ENCODE measurements around the gene PATJ. TPM values are rescaled to one million over a fixed set of nuclear protein-coding genes. Genes with fewer than 3 reads are reported as not detected.

Gene PATJ
- total and polyA plus RNA-seq, 2 experiments from 2014 or later: 35.3 to 68.4 TPM

- Mint-ChIP-seq H3K4me1 (peaks cover 49% of the 10 kb centered on the region), H3K36me3 (ENCODE audit: low read depth) (no peaks in the 10 kb centered on the region), H3K4me3 (no peak overlapping the region), H3K27ac (no peak overlapping the region), H3K9me3 (no peaks in the 10 kb centered on the region), H3K27me3 (ENCODE audit: insufficient read depth, low read depth, poor library complexity) (peaks cover 2% of the 10 kb centered on the region)
- Histone ChIP-seq H4K20me1 (replicated peaks; ENCODE audit: insufficient read depth) (no peaks in the 10 kb centered on the region), H3K4me2 (no peak overlapping the region), H3K27ac (ENCODE audit: low read depth) (no peak overlapping the region), H3F3A (replicated peaks; ENCODE audit: low read depth) (no peaks in the 10 kb centered on the region), H3K27me3 (ENCODE audit: insufficient read depth) (no peaks in the 10 kb centered on the region), H2AFZ (no peak overlapping the region), H3K36me3 (ENCODE audit: insufficient read depth) (no peaks in the 10 kb centered on the region), H3K9me2 (ENCODE audit: insufficient read depth) (no peaks in the 10 kb centered on the region), H3K4me3 (no peak overlapping the region), H3K4me1 (ENCODE audit: insufficient read depth) (peaks cover 29% of the 10 kb centered on the region), H3K79me2 (replicated peaks; ENCODE audit: insufficient read depth) (no peaks in the 10 kb centered on the region)
- no peak for TF ChIP-seq EZH2 (IDR thresholded peaks at IDR 0.05; ENCODE audit: low read depth, unreplicated experiment)
- no peak for DNase-seq (ENCODE audit: low spot score)
- no peak for ATAC-seq
Observed at GRCh38 chr1:62034790-62035189, 292.5 kb downstream of the PATJ start.

- Mint-ChIP-seq H3K27me3 (ENCODE audit: insufficient read depth, low read depth, poor library complexity) (peaks cover 2% of the 10 kb centered on the region), H3K9me3 (no peaks in the 10 kb centered on the region), H3K27ac (no peak overlapping the region), H3K4me1 (peaks cover 57% of the 10 kb centered on the region), H3K4me3 (no peak overlapping the region), H3K36me3 (ENCODE audit: low read depth) (no peaks in the 10 kb centered on the region)
- H3K4me2 ChIP-seq: no peak overlapping the region
- DNase-seq (ENCODE audit: low spot score): no peak
- H2AFZ ChIP-seq: no peak overlapping the region
- H3K27me3 ChIP-seq (ENCODE audit: insufficient read depth): no peaks in the 10 kb centered on the region
- no peak for TF ChIP-seq STAT1 (IDR thresholded peaks at IDR 0.05; ENCODE audit: unreplicated experiment)
- no peak for TF ChIP-seq EZH2 (IDR thresholded peaks at IDR 0.05; ENCODE audit: low read depth, unreplicated experiment)
- no peak for TF ChIP-seq CREB1 (CRISPR knock-in tag; IDR thresholded peaks at IDR 0.05; ENCODE audit: low read depth)
- TF ChIP-seq ZNF331 (CRISPR knock-in tag; IDR thresholded peaks at IDR 0.05; ENCODE audit: low read depth): no peak
- TF ChIP-seq ETS1 (IDR thresholded peaks at IDR 0.05): no peak
- TF ChIP-seq ZNF114 (CRISPR knock-in tag; IDR thresholded peaks at IDR 0.05): no peak
- TF ChIP-seq JUNB (IDR thresholded peaks at IDR 0.05; ENCODE audit: unreplicated experiment): no peak
- no peak for TF ChIP-seq CTCF (conservative IDR thresholded peaks at IDR 0.05; ENCODE audit: low read depth in 2 of 2)
- no peak for TF ChIP-seq POLR2AphosphoS5 (IDR thresholded peaks at IDR 0.05; ENCODE audit: low read depth)
- no peak for TF ChIP-seq NANOG (IDR thresholded peaks at IDR 0.05; ENCODE audit: borderline replicate concordance)
- TF ChIP-seq EZH2phosphoT487 (IDR thresholded peaks at IDR 0.05; ENCODE audit: unreplicated experiment): no peak
- no peaks in the 10 kb centered on the region for H3F3A ChIP-seq (replicated peaks; ENCODE audit: low read depth)
- no peaks in the 10 kb centered on the region for H3K36me3 ChIP-seq (ENCODE audit: insufficient read depth)
- no peaks in the 10 kb centered on the region for H3K79me2 ChIP-seq (replicated peaks; ENCODE audit: insufficient read depth)
- H4K20me1 ChIP-seq (replicated peaks; ENCODE audit: insufficient read depth): no peaks in the 10 kb centered on the region
- no peak for ATAC-seq
- H3K4me1 ChIP-seq (ENCODE audit: insufficient read depth): peaks cover 41% of the 10 kb centered on the region
- H3K4me3 ChIP-seq: no peak overlapping the region
- H3K27ac ChIP-seq (ENCODE audit: low read depth): no peak overlapping the region
- no peaks in the 10 kb centered on the region for H3K9me2 ChIP-seq (ENCODE audit: insufficient read depth)
Observed at GRCh38 chr1:62037274-62037673, 295.0 kb downstream of the PATJ start.
